HL-60 (cell line): ENCODE data around the gene IFNAR2.
"Not testable (repeated sequence)": the region's sequence is repeated elsewhere in the genome, so short reads cannot be mapped to it uniquely, and the experiment has no call there.

Source experiments
- CTCF ChIP-seq: IDR thresholded peaks from one replicate; pipeline ENCODE4 v1.5.1; 2011; ENCODE audit warnings: low read length, control low read depth, inconsistent platforms; ENCODE audit not compliant: insufficient read depth
- GABPA ChIP-seq: IDR thresholded peaks from 2 replicates; pipeline ENCODE4 v1.6.1; 2012; ENCODE audit warnings: low read depth
- POLR2AphosphoS5 ChIP-seq: IDR thresholded peaks from 2 replicates; pipeline ENCODE4 v1.6.1; 2012; ENCODE audit warnings: low read depth
- REST ChIP-seq: IDR thresholded peaks from 2 replicates; pipeline ENCODE4 v1.6.1; 2012; ENCODE audit warnings: low read depth; ENCODE audit not compliant: insufficient replicate concordance
- SPI1 ChIP-seq: IDR thresholded peaks from 2 replicates; pipeline ENCODE4 v1.6.1; 2012; ENCODE audit warnings: low read depth, mild to moderate bottlenecking, borderline replicate concordance

GRCh38 chr21:33242846-33243245, 13.1 kb downstream of the IFNAR2 start:
- not testable (repeated sequence) for TF ChIP-seq CTCF, GABPA, POLR2AphosphoS5, SPI1, REST
